ENCODE measurements around the gene DOCK2. TPM values are rescaled to one million over a fixed set of nuclear protein-coding genes. Genes with fewer than 3 reads are reported as not detected.

The DOCK2 gene
- total and polyA plus RNA-seq, 2 donors from 2014 or later = 1.0 to 42.0 TPM

DNA sequence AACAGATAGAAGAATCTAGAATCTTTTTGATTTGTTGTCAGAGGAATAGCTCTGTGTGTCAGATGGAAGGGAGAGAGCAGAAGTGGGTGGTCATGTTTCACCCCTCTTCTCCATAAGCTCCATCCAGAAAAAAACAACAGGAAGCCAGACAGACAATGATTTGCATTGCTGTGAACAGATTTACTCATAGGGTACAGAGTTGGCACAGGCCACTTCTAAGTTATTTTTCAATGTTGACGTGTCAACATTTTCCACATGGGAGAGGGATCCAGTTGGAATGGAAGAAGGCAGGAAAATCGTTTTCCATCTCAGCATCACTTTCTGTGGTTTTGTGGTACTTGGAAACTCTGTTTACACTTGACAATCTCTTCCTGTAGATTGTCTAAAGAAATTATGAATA, 256.5 kb downstream of the DOCK2 start:
- no peak for DNase-seq
- H3K9me3 ChIP-seq (ENCODE audit: control insufficient read depth in 2 of 3, insufficient read depth in 1 of 3, low read length in 3 of 3) = no peaks in the 10 kb centered on the region
- intact Hi-C loops (cut with DNase I) = no loop called here
- no peaks in the 10 kb centered on the region for H3K4me1 ChIP-seq (ENCODE audit: control insufficient read depth in 2 of 3, insufficient read depth in 2 of 3, low read depth in 1 of 3, low read length in 3 of 3)
- FAIRE-seq = no peak
- H3K27me3 ChIP-seq (ENCODE audit: control insufficient read depth, insufficient read depth, low read length) = no peaks in the 10 kb centered on the region
- H3K36me3 ChIP-seq (ENCODE audit: control insufficient read depth in 2 of 3, insufficient read depth in 3 of 3, low read length in 3 of 3) = no peaks in the 10 kb centered on the region
- TF ChIP-seq, protein P1, sequence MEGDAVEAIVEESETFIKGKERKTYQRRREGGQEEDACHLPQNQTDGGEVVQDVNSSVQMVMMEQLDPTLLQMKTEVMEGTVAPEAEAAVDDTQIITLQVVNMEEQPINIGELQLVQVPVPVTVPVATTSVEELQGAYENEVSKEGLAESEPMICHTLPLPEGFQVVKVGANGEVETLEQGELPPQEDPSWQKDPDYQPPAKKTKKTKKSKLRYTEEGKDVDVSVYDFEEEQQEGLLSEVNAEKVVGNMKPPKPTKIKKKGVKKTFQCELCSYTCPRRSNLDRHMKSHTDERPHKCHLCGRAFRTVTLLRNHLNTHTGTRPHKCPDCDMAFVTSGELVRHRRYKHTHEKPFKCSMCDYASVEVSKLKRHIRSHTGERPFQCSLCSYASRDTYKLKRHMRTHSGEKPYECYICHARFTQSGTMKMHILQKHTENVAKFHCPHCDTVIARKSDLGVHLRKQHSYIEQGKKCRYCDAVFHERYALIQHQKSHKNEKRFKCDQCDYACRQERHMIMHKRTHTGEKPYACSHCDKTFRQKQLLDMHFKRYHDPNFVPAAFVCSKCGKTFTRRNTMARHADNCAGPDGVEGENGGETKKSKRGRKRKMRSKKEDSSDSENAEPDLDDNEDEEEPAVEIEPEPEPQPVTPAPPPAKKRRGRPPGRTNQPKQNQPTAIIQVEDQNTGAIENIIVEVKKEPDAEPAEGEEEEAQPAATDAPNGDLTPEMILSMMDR (IDR thresholded peaks at IDR 0.05; ENCODE audit: borderline replicate concordance, extremely low read depth, insufficient read depth) = no peak
- no peak overlapping the region for H3K4me3 ChIP-seq (ENCODE audit: low read length in 3 of 3)
- no peak overlapping the region for H3K9ac ChIP-seq (ENCODE audit: low read length in 3 of 3)
- no peak overlapping the region for H3K27ac ChIP-seq (ENCODE audit: low read depth in 2 of 2, low read length in 2 of 2)

DNA sequence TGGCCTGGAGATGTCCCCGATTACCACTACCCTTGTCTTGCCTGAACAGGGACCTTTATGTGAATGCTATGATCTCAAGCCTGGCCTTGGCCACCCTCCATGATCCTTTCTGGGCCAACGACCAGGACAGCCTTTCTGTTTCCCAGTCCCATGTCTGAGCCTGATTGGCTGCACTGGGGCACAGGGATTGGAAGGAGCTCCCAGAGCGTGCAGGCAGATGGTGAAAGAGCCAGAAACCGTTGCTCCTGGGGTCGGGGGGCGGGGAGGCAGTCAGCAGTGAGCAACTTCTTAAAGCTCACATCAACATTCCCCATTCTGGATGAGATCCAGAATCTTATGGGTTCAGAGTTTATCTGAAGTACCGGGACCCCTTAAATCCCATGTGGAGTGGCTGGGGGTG, 258.9 kb downstream of the DOCK2 start:
- no peak for FAIRE-seq

DNA sequence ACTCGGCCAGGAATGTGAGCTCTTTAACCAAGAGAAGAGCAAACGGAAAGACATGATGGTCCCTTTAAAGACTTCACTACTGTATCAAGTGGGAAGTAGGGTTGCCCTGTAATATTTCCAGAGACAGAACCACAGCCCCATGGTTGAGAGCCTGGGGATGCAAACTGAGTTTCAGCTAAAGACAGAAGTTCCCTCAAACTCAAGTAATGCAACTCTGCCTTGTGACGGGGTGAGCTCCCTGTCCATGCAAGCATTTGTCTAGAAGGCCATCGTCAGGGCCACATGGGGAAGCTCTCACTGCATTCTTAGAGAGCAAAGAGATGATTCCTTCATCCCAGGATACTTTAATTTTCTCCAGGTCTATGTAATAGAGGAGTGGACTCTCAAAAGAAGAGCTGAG, 260.4 kb downstream of the DOCK2 start:
- no peak overlapping the region for H3K9ac ChIP-seq (ENCODE audit: low read length in 3 of 3)
- H3K4me1 ChIP-seq (ENCODE audit: control insufficient read depth in 2 of 3, insufficient read depth in 2 of 3, low read depth in 1 of 3, low read length in 3 of 3) = no peaks in the 10 kb centered on the region
- no peaks in the 10 kb centered on the region for H3K36me3 ChIP-seq (ENCODE audit: control insufficient read depth in 2 of 3, insufficient read depth in 3 of 3, low read length in 3 of 3)
- H3K4me3 ChIP-seq (ENCODE audit: low read length in 3 of 3) = no peak overlapping the region
- DNase-seq = no peak
- FAIRE-seq = no peak
- H3K27me3 ChIP-seq (ENCODE audit: control insufficient read depth, insufficient read depth, low read length) = no peaks in the 10 kb centered on the region
- intact Hi-C loops (cut with DNase I) = no loop called here
- TF ChIP-seq, protein P1 (IDR thresholded peaks at IDR 0.05; ENCODE audit: borderline replicate concordance, extremely low read depth, insufficient read depth) = no peak
- H3K9me3 ChIP-seq (ENCODE audit: control insufficient read depth in 2 of 3, insufficient read depth in 1 of 3, low read length in 3 of 3) = no peaks in the 10 kb centered on the region
- H3K27ac ChIP-seq (ENCODE audit: low read depth in 2 of 2, low read length in 2 of 2) = no peak overlapping the region

More for the DNA sequence above, 258.9 kb downstream of the DOCK2 start:
- no peak overlapping the region for H3K27ac ChIP-seq (ENCODE audit: low read depth in 2 of 2, low read length in 2 of 2)
- no peaks in the 10 kb centered on the region for H3K27me3 ChIP-seq (ENCODE audit: control insufficient read depth, insufficient read depth, low read length)
- no peaks in the 10 kb centered on the region for H3K4me1 ChIP-seq (ENCODE audit: control insufficient read depth in 2 of 3, insufficient read depth in 2 of 3, low read depth in 1 of 3, low read length in 3 of 3)
- no peak overlapping the region for H3K9ac ChIP-seq (ENCODE audit: low read length in 3 of 3)
- TF ChIP-seq, protein P1 (IDR thresholded peaks at IDR 0.05; ENCODE audit: borderline replicate concordance, extremely low read depth, insufficient read depth) = no peak
- no peaks in the 10 kb centered on the region for H3K36me3 ChIP-seq (ENCODE audit: control insufficient read depth in 2 of 3, insufficient read depth in 3 of 3, low read length in 3 of 3)
- peak in 1 of 5 donors; percentile 82 for DNase-seq
- no peaks in the 10 kb centered on the region for H3K9me3 ChIP-seq (ENCODE audit: control insufficient read depth in 2 of 3, insufficient read depth in 1 of 3, low read length in 3 of 3)
- no peak overlapping the region for H3K4me3 ChIP-seq (ENCODE audit: low read length in 3 of 3)
- intact Hi-C loops (cut with DNase I) = no loop called here

DNA sequence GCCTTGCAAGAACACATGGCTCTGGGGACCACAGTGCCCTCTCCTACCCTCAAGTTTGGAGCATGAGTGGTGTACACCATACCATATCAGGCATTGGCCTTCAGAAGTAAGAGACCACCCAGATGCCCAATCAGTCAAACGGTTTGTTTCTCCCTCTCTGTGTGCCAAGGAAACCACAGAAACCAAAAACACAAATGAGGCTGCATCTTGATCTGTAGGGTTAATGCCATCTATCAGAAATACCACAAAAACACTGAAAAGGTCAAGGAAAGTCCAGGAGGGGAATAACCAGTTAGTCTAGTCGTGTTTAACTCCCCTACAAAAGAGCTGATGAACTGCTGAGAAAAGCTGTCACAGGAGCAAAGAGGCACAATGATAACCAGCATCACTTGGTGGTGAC, 264.8 kb downstream of the DOCK2 start:
- Histone ChIP-seq H3K4me1 (ENCODE audit: control insufficient read depth in 2 of 3, insufficient read depth in 2 of 3, low read depth in 1 of 3, low read length in 3 of 3) (no peaks in the 10 kb centered on the region), H3K9me3 (ENCODE audit: control insufficient read depth in 2 of 3, insufficient read depth in 1 of 3, low read length in 3 of 3) (no peaks in the 10 kb centered on the region), H3K27me3 (ENCODE audit: control insufficient read depth, insufficient read depth, low read length) (no peaks in the 10 kb centered on the region), H3K27ac (ENCODE audit: low read depth in 2 of 2, low read length in 2 of 2) (no peak overlapping the region), H3K36me3 (ENCODE audit: control insufficient read depth in 2 of 3, insufficient read depth in 3 of 3, low read length in 3 of 3) (no peaks in the 10 kb centered on the region), H3K4me3 (ENCODE audit: low read length in 3 of 3) (no peak overlapping the region), H3K9ac (ENCODE audit: low read length in 3 of 3) (no peak overlapping the region)
- FAIRE-seq (no peak), DNase-seq (no peak)
- TF ChIP-seq, protein P1 (IDR thresholded peaks at IDR 0.05; ENCODE audit: borderline replicate concordance, extremely low read depth, insufficient read depth) = no peak
- intact Hi-C loops (cut with DNase I) = no loop called here

All from kidney (tissue), 14 donors.